PFSK-1 (cell line): ENCODE data around the gene EML2.

Source experiments
- FOXP2 ChIP-seq: optimal IDR thresholded peaks from 2 replicates; pipeline ENCODE3; 2011; ENCODE audit warnings: borderline replicate concordance, control low read depth, inconsistent platforms; ENCODE audit not compliant: insufficient read depth; ENCODE audit errors: extremely low read length, extremely low read depth
- POLR2AphosphoS5 ChIP-seq: IDR thresholded peaks from 2 replicates; pipeline ENCODE4 v1.6.1; 2012; ENCODE audit warnings: low read depth, mild to moderate bottlenecking, control low read depth, low read length, moderate library complexity
- REST ChIP-seq, 2 experiments: IDR thresholded peaks; 2 replicates each; pipeline versions ENCODE4 v1.6.1 to v1.8.0; 2011 to 2012; ENCODE audit warnings: low read depth in 2 of 2, low read length in 2 of 2, control low read depth in 1 of 2, inconsistent platforms in 1 of 2, mild to moderate bottlenecking in 1 of 2, moderate library complexity in 1 of 2; ENCODE audit not compliant: insufficient read depth in 1 of 2
- SIN3A ChIP-seq: IDR thresholded peaks from 2 replicates; pipeline ENCODE4 v1.6.1; 2012; ENCODE audit warnings: mild to moderate bottlenecking, low read length, moderate library complexity, borderline replicate concordance; ENCODE audit not compliant: insufficient read depth
- TAF1 ChIP-seq: IDR thresholded peaks from 2 replicates; pipeline ENCODE4 v1.6.1; 2012; ENCODE audit warnings: low read length, control low read depth, borderline replicate concordance; ENCODE audit not compliant: insufficient read depth

Gene EML2

DNA sequence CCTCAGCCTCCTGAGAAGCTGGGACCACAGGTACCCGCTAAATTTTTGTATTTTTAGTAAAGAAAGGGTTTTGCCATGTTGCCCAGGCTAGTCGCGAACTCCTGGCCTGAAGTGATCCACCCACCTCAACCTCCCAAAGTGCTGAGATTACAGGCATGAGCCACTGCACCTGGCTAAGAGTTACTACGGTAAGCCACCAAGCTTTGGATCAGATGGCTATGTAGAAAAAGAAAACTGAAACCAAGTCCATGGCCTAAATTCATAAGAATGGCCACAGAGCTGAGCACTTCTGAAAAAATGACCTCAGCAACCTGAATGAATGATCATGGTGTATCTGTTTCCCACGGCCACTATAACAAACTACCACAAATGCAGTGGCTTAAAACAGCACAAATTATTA lies 64.0 kb downstream of the EML2 start:
- TF ChIP-seq POLR2AphosphoS5 (no peak), SIN3A (no peak), REST (IDR thresholded peaks at IDR 0.05; ENCODE audit: insufficient read depth in 1 of 2, low read depth in 2 of 2, low read length in 2 of 2) (no peak), TAF1 (no peak), FOXP2 (no peak)

GRCh38 chr19:45574526-45574925 lies 64.7 kb downstream of the EML2 start:
- TF ChIP-seq TAF1 (no peak), FOXP2 (no peak), POLR2AphosphoS5 (no peak), REST (IDR thresholded peaks at IDR 0.05; ENCODE audit: insufficient read depth in 1 of 2, low read depth in 2 of 2, low read length in 2 of 2) (no peak), SIN3A (no peak)

DNA sequence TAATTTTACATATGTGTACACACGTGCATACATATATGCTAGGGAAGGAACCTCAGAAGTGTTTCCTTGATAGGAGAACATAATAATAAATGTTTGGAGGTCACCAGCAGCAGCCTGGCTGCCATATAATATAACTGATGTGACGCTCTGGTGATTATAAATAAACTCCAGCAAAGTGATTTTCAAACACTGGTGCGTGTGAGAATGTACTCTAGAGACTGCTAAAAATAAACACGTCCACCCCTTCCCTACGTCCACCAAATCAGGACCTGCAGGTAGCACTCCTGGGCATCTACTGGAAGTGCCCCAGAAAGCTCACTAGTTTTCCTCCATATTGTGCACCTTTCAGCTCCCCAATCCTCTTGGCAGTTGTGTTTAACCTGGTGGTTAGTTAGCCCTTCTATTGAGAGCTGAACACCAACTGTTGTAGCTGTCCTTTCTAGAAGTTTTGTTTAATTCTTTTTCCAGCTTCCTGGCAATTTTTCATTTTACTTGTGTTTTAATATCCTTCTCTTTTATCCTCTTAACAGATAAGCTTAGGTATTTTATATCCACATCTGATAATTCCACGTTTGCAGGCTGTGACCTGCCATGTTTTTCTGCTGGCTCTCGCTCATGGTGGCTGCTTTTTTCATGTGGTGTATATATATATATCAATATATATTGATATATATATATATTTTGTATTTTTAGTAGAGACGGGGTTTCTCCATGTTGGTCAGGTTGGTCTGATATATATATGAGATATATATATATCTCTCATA lies 67.6 kb downstream of the EML2 start:
- no peak for TF ChIP-seq REST (IDR thresholded peaks at IDR 0.05; ENCODE audit: insufficient read depth in 1 of 2, low read depth in 2 of 2, low read length in 2 of 2)
- TF ChIP-seq FOXP2, result no peak
- TF ChIP-seq POLR2AphosphoS5, result no peak
- TF ChIP-seq SIN3A, result no peak
- no peak for TF ChIP-seq TAF1

DNA sequence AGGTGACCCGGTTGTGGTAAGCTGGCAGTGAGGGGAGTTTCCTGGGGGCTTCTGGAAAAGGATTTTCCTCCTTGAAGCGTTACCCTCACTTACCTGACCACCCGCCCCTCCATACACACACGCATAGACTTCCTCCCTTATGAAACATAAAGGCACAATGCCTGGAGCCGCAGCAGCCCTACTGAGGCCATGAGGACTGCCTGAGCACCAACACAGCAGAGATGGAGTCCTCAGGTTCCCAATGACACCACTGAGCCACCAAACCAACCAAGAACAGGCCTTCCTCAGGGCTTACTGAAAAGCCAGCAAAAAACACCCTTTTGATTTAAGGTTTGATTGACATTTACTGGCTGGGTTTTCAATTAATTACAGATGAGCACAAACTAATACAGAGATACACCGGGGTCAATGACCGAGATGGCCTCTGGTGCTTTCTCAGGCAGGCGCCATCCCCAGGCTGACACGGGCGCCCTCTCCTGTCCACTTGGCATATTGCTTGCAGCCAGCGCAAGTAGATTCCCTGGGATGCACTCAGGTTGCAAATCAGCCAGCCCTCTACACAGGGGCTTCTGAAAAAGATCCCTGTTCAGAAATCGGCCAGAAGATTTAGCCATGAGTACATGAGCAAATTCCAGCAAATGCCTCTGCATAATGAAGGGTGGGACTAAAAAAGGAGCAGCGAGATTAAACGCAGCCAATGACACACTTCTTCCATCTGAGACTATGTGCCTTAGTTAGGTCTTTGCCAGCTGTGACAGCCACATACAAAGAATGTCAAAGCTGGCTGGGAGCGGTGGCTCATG lies 69.4 kb downstream of the EML2 start:
- TF ChIP-seq POLR2AphosphoS5 (no peak), REST (IDR thresholded peaks at IDR 0.05; ENCODE audit: insufficient read depth in 1 of 2, low read depth in 2 of 2, low read length in 2 of 2) (no peak), SIN3A (no peak), FOXP2 (no peak), TAF1 (no peak)
